LNCaP clone FGC (cell line): ENCODE data around the gene GGTLC2.
A peak's percentile ranks its signal among the peaks of the same experiment; 100 is the strongest.

ENCODE experiments used
- DNase-seq: peaks from one replicate; pipeline ENCODE4 v3.0.0-alpha.2; 2011; ENCODE audit warnings: low read depth
- H3K4me3 ChIP-seq: 2 replicates; pipeline ENCODE4 v1.5.1; 2011; ENCODE audit warnings: mild to moderate bottlenecking, low read depth, low read length, control low read depth
- CTCF ChIP-seq: IDR thresholded peaks from 2 replicates; pipeline ENCODE4 v1.5.1; 2012; ENCODE audit warnings: mild to moderate bottlenecking; ENCODE audit not compliant: control insufficient read depth, insufficient read depth; ENCODE audit errors: extremely low read depth

The GGTLC2 gene

GRCh38 chr22:22689621-22690345 lies 45.4 kb downstream of the GGTLC2 start:
- no peak for TF ChIP-seq CTCF
- no peak for DNase-seq
- no peak overlapping the region for H3K4me3 ChIP-seq

GRCh38 chr22:22691055-22691454 lies 46.6 kb downstream of the GGTLC2 start:
- no peak overlapping the region for H3K4me3 ChIP-seq
- TF ChIP-seq CTCF = no peak
- no peak for DNase-seq

GRCh38 chr22:22691716-22692701 lies 47.6 kb downstream of the GGTLC2 start:
- no peak for TF ChIP-seq CTCF
- no peak for DNase-seq

GRCh38 chr22:22692707-22693530 lies 48.5 kb downstream of the GGTLC2 start:
- no peak overlapping the region for H3K4me3 ChIP-seq
- TF ChIP-seq CTCF = peak; percentile 85
- peak; percentile 47 for DNase-seq

More at GRCh38 chr22:22691716-22692701, 47.6 kb downstream of the GGTLC2 start:
- H3K4me3 ChIP-seq = no peak overlapping the region

GRCh38 chr22:22693531-22693884 lies 49.1 kb downstream of the GGTLC2 start:
- DNase-seq = no peak
- H3K4me3 ChIP-seq = no peak overlapping the region
- TF ChIP-seq CTCF = no peak

DNA sequence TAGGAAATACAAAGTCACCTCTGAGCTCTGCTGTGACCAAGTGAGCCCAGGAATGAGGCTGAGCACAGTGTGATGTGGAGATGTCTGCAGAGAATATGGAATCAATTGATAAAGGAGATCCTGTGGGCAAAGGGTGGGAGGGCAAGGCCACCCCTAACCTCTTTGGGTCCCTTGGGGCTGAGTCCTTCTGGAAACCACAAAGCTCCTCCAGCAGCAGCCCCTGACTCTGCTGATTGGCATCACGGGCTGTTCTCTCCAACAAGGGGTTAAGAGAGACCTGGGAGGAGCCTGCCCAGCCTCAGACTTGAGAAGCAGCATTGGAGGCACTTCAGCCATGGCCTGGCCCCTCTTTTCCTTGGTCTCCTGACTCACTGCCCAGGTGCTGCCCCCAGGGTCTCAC lies 49.7 kb downstream of the GGTLC2 start:
- H3K4me3 ChIP-seq = no peak overlapping the region
- no peak for TF ChIP-seq CTCF
- no peak for DNase-seq
